ENCODE data around the gene UCMA.

Gene UCMA

GRCh38 chr10:13184730-13185514, 49.3 kb downstream of the UCMA start:
- DNase-seq: no peak

DNA sequence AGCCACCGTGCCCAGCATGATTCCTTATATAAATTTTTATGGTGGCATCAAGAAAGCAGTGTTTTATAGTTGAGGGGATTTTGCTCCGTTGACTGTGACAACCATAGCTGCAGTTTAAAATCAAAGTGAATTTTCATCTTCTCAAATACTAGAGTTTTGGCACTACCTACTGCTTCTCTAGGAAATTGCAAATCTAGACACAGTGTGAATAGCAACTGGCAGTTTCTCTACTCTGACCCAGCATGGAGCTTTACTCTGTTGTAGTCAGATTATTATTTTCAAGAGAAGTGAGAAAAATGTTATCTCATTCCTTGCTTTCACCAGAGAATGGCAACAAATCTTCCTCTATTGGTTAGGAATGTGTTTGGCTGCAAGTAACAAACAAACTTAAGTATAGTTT, 49.9 kb downstream of the UCMA start:
- no peak for DNase-seq

DNA sequence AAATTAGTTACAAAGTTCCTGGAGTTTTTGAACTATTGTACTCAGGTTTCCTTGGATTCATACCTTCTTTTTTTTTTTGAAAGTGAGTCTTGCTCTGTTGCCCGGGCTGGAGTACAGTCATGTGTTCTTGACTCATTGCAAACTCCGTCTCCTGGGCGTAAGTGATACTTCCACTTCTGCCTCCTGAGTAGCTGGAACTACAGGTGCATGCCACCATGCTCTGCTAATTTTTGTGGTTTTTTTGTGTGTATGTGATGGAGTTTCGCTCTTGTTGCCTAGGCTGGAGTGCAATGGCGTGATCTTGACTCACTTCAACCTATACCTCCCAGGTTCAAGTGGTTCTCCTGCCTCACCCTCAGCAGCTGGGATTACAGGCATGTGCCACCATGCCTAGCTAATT, 50.5 kb downstream of the UCMA start:
- DNase-seq: no peak

GRCh38 chr10:13182424-13182823, 51.8 kb downstream of the UCMA start:
- DNase-seq: no peak

- no peak for DNase-seq
These were observed 53.4 kb downstream of the UCMA start for GRCh38 chr10:13180788-13181187.

DNA sequence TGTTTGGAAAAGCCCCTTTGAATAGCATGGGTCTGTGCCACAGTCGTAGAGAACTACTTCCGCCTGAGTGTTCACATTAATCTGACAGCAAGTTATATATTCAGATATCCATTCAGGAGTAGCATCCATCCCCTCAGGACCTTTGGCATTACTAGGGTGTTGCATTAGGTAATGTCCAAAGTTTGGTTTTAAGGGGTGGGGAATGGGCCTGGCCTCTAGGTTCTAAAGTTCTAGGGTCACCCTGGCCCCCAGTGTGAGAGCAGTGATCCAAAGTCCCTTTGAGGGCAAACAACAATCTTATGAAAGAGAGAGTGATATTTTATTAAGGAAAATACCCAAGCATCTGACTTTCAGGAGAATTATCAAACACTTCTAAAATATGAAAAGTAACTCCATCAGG, 60.6 kb downstream of the UCMA start:
- no peak for DNase-seq

Data from NCI-H187 (cell line).